Measurements from ENCODE around the gene BTBD17.
"Not testable (repeated sequence)": the region's sequence is repeated elsewhere in the genome, so short reads cannot be mapped to it uniquely, and the experiment has no call there.

The BTBD17 gene, protein sequence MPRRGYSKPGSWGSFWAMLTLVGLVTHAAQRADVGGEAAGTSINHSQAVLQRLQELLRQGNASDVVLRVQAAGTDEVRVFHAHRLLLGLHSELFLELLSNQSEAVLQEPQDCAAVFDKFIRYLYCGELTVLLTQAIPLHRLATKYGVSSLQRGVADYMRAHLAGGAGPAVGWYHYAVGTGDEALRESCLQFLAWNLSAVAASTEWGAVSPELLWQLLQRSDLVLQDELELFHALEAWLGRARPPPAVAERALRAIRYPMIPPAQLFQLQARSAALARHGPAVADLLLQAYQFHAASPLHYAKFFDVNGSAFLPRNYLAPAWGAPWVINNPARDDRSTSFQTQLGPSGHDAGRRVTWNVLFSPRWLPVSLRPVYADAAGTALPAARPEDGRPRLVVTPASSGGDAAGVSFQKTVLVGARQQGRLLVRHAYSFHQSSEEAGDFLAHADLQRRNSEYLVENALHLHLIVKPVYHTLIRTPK

DNA sequence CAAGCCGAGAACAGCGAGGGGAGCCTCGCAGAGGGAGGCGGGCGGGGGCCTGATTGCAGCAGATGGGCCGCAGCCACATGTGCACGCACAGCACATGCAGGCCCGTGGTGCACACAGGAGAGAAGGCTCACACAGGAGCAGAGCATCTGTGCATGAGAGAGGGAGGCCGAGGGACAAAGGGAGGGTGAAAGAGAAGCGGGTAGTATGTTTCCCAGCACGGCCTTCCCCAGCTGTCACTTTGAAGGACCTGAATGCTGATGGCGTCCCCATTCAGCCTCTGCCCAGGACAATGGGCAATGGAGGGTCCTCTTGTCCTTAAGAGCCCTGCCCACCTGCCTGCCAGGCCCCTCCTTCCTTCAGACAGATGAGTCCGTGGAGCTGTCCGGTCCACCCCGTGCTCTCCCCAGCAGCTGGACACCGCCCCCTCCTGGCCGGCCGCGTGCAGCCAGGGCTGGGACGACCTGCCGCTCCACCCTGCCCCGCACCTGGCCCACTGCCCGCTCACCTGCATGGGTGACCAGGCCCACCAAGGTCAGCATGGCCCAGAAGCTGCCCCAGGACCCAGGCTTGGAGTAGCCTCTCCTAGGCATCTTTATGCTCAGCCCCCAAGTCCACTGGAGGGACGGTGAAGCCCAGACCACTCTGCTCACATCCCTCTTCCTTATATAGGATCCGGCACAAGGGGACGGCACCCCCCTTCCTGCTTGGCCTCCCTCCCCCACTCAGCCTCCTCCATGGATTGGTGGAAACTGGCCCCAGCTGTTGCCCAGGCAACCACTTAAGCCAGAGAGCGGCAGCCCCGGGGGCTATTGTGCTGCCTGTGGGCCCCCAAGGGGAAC is at the start of gene BTBD17:
Gene BTBD17 (minus strand): TSS at position 639 of the 839 bp plus-strand sequence. CDS start 49 bp downstream, at position 590.
- DNase-seq: peak; percentile 5

- DNase-seq: no peak
These were observed 48.4 kb upstream of the BTBD17 start for GRCh38 chr17:74410001-74410443.

DNA sequence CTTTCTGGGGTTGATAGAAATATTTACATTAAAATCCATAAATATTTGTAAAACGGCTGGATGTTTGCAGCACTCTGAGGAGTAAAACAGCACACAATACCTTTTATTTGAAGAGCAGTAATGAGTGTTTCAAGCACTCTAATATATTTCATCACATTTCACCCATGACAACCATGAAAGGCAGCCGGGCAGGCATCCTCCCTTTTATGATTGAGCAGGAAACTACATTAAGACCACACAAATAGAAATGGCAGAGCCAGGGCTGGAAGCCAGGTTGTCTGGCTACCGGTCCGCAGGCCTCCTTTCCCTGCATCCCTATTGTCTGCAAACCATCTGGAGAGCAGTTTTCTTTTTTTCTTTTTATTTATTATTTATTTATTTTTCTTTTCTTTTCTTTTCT is 47.1 kb upstream of the BTBD17 start:
- no peak for DNase-seq

DNA sequence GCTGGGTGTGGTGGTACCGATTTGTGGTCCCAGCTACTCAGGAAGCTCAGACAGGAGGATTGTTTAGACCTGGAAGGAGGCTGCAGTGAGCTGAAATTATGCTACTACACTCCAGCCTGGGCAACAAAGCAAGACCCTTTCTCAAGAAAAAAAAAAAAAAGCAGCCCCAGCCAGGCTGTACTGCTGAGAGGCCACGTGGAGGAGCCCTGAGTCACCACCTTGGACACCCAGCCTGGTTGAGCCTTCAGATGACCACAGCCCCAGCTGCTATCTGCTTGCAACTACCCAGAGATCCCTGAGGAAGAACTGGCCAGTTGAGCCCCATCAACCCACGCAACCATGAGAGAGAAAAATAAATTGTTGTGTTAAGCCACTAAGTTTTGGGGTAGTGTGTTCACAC is 46.6 kb upstream of the BTBD17 start:
- DNase-seq: peak; percentile 27

DNA sequence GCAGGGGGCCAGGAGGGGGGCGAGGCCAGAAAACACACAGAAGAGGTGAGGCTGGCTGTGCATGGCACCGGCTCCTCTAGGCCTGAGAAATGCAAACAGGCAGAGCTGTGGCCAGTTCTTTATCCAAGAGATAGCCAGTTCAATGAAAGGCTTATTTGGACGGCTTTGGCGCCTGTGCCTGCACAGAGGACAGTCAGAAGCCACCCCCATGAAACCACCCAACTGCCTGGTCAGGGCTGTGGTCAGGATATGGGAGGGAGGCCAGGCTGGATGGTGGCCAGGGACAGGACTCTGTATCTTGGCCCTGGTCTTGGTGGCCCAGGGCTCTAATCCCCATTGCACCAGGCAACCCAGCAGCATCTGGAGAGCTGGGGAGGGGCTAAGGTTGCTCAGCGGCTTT is 45.7 kb upstream of the BTBD17 start:
- DNase-seq: no peak

GRCh38 chr17:74405311-74405710 is 43.6 kb upstream of the BTBD17 start:
- not testable (repeated sequence) for DNase-seq

DNA sequence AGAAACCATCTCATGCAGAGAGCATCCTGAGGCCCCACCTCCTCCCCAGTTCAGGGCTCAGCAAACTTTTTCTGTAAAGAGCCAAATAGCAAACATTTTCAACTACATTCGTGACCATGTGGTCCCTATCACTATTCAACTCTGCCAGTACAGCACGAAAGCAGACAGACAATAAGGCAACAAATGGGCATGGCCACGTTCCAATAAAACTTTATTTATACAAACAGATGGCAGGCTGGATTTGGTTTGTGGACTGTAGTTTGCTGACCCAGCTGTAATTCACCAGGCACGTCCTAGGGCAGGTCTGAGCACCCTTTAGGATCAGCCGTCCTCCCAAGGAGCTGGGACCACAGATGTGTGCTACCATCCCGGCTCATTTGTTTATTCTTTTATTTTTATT is 43.1 kb upstream of the BTBD17 start:
- DNase-seq: no peak

GRCh38 chr17:74404218-74404617 is 42.5 kb upstream of the BTBD17 start:
- DNase-seq: no peak

- DNase-seq: no peak
These were observed 42.0 kb upstream of the BTBD17 start for GRCh38 chr17:74403512-74404137.

- DNase-seq: no peak
These were observed 40.4 kb upstream of the BTBD17 start for GRCh38 chr17:74402048-74402447.

GRCh38 chr17:74396567-74396966 is 34.9 kb upstream of the BTBD17 start:
- DNase-seq: no peak

GRCh38 chr17:74394977-74395376 is 33.3 kb upstream of the BTBD17 start:
- DNase-seq: no peak

- no peak for DNase-seq
These were observed 32.7 kb upstream of the BTBD17 start for GRCh38 chr17:74394275-74394950.

DNA sequence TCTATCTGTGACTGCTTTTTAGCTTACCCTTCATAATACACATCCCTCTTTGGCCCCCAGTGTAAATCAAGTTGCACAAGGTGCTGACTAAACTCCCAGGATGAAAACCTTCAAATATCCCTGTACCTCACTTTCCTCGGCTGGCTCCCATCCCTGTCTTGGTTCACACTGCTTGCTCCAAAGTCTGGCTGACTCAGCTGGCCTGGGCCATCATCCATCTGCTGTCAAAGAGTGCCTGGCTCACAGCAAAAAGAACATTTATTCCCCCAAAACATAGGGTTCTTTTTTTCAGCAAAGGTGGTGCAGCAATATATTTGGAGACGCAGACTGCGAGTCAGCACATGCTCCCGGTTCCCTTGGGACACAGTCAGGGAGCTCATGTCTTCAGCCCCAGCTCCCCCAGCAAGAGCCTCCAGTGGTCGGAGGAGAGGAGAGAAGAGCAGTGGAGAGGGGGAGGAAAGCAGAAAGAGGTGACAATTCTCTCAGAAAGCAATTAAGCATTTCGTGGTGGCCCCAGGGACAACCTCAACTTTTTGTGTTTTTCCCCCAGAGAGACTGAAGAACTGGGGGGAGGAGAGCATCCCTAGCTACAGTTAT is 31.8 kb upstream of the BTBD17 start:
- DNase-seq: peak; percentile 57

- no peak for DNase-seq
These were observed 31.2 kb upstream of the BTBD17 start for GRCh38 chr17:74392848-74393247.

DNA sequence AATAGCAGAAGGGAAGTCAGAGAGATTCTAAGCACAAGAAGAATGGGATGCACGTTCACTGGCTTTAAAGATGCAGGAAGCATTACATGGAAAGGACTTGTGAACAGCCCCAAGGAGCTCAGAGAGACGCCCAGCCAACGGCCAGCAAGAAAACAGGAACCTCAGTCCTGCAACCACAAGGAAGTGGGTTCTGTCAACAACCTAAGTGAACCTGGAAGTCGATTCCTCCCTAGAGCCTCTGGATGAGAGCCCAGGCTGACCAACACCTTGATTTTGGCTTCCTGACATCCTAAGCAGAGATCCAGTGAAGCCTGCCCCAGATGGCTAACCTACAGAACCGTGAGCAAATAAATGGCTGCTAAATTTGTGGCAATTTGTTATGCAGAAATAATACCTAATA is 30.1 kb upstream of the BTBD17 start:
- DNase-seq: no peak

DNA sequence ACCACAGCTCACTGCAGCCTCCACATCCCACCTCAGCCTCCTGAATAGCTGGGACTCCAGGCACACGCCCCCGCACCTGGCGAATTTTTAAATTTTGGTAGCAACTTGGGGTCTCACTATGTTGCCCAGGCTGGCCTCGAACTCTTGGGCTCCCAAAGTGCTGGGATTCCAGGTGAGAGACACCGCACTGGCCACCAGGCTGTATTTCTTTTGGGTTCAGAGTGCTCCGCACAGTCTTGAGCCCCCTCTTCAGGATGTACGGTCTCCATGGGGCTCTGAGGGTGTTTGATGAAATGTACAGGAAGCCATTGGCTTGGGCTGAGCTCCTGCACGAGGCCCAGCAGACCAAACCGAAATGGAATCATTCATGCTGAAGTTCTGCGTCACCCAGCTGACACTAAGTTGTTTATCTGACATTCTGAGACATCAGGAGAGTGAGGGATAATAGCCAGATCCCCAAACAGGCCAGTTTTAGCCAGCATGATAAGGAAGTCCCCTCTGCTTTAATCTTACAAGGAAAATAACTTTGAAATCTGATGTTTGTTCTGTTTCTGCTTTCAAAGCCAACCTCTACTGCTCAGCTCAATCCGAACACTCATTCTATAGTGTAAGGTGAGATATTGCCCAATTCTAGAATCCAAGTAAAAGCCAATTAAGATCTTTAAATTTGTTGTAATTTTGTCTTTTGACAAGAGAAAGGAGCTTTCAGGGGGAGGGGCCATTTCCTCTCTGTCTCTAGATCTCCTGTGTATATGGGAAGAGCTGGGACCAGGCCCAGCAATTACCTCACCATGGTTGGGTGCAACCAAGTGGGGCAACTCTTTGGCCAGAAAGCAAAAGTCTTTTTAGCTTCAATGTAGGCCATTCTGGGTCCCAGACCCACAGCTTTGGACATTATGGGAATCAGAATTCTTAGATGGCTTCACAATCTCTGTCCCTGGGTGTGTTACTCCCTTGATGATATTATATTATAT is 29.3 kb upstream of the BTBD17 start:
- no peak for DNase-seq

- DNase-seq: no peak
These were observed 28.4 kb upstream of the BTBD17 start for GRCh38 chr17:74389937-74390679.

DNA sequence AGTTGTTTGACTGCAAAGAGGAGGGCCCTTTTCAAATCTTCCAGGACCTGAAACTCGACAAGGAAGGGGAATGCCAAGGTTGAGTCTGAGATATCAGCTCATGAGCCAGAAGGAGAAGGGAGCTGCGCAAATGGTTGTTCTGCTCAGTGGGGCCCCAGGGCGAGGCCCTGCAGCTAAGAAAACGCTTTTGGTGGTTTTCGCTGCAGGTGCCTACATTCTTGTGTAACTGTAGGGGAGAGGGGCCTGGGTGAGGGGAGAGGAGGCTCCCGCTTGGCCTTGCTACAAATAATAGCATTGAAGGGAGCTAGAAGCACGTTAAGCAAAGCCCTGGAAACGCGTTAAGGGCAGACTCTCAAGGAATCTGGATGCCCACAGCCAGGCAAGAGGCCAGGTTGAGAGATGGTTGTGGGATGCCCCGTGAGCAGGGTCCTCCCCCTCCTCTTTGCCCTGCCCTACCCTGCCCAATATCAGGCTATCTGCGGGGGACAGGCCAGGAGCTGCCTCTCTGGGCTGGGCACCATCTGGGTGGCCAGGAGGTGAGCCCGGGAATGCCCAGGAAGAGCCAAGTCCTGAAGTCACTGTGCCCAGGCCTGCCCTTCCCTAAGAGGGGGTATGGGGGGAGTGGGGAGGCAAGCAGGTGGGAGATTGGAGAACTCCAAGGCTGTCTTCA is 27.6 kb upstream of the BTBD17 start:
- DNase-seq: no peak
